Esophagus (tissue), 2 donors: ENCODE measurements around the gene OOEP. TPM values are rescaled to one million over a fixed set of nuclear protein-coding genes. Genes with fewer than 3 reads are reported as not detected.
"Not testable (repeated sequence)": the region's sequence is repeated elsewhere in the genome, so short reads cannot be mapped to it uniquely, and the experiment has no call there.

Experiments used
- H3K27ac ChIP-seq, 2 donors: one replicate each; pipeline ENCODE4 v1.5.1; 2013; ENCODE audit warnings: low read depth in 2 of 2, mild to moderate bottlenecking in 2 of 2, inconsistent platforms in 1 of 2, low read length in 1 of 2, moderate library complexity in 1 of 2
- H3K27me3 ChIP-seq, 2 donors: one replicate each; pipeline ENCODE4 v1.6.1; 2013; ENCODE audit warnings: low read length in 2 of 2, control low read depth in 1 of 2, mild to moderate bottlenecking in 1 of 2; ENCODE audit not compliant: insufficient read depth in 2 of 2, control insufficient read depth in 1 of 2
- H3K36me3 ChIP-seq, 2 donors: one replicate each; pipeline ENCODE4 v1.6.1; 2013; ENCODE audit warnings: low read length in 1 of 2; ENCODE audit not compliant: control insufficient read depth in 2 of 2, insufficient read depth in 2 of 2
- H3K4me1 ChIP-seq, 2 donors: one replicate each; pipeline ENCODE4 v1.6.1; 2013; ENCODE audit warnings: low read length in 1 of 2; ENCODE audit not compliant: control insufficient read depth in 2 of 2, insufficient read depth in 2 of 2
- H3K4me3 ChIP-seq, 2 donors: one replicate each; pipeline ENCODE4 v1.5.1; 2013; ENCODE audit warnings: low read length in 2 of 2, mild to moderate bottlenecking in 2 of 2, low read depth in 1 of 2, moderate library complexity in 1 of 2
- H3K9me3 ChIP-seq, 2 donors: one replicate each; pipeline ENCODE4 v1.6.1; 2013; ENCODE audit warnings: mild to moderate bottlenecking in 2 of 2, low read depth in 1 of 2, low read length in 1 of 2, moderate library complexity in 1 of 2; ENCODE audit not compliant: control insufficient read depth in 2 of 2, insufficient read depth in 1 of 2
- WGBS, 2 donors: extraction: QIAGEN DNeasy Blood & Tissue Kit; methylation state at CpG; one replicate each; pipeline ENCODE4 v1.1.7; 2013; 5-methylcytosine and 5-hydroxymethylcytosine counted together
- polyA plus RNA-seq, 2 donors: library from polyadenylated mRNA; stranded (reverse); fragments of 200-250 nt; gene quantifications; one replicate each; pipeline ENCODE4 v1.2.3, GENCODE V29; 2013
- donor health status: healthy with polysubstance abuse.
- donor health status: Bipolar disorder and iron deficiency.

Gene OOEP
- under 1 TPM; 0.22 to 0.34 TPM for polyA plus RNA-seq

- Histone ChIP-seq H3K27me3 (no peaks in the 10 kb centered on the region), H3K27ac (no peak within 1 kb of the TSS), H3K4me1 (no peaks in the 10 kb centered on the region), H3K4me3 (no peak within 1 kb of the TSS), H3K9me3 (peaks cover 0 to 7% of the 10 kb centered on the region in 2 donors), H3K36me3 (no peaks in the 10 kb centered on the region)
- 96% methylated on average over 36 of the region's 36 CpGs for WGBS, 2 donors
Measured at GRCh38 chr6:73369563-73369962, at the start of gene OOEP. OOEP (minus strand) TSS chr6:73369897; CDS start chr6:73369792, 105 bp downstream.

- 90 to 92% methylated on average over 11 of the region's 11 CpGs for WGBS, 2 donors
- Histone ChIP-seq H3K27me3 (no peaks in the 10 kb centered on the region), H3K4me3 (no peak overlapping the region), H3K9me3 (no peaks in the 10 kb centered on the region), H3K4me1 (no peaks in the 10 kb centered on the region), H3K36me3 (no peaks in the 10 kb centered on the region), H3K27ac (no peak overlapping the region)
Measured at GRCh38 chr6:73418081-73418741, 48.5 kb upstream of the OOEP start.

- Histone ChIP-seq H3K27me3 (no peaks in the 10 kb centered on the region), H3K36me3 (no peaks in the 10 kb centered on the region), H3K4me1 (no peaks in the 10 kb centered on the region), H3K4me3 (no peak overlapping the region), H3K9me3 (no peaks in the 10 kb centered on the region), H3K27ac (no peak overlapping the region)
- WGBS, 2 donors = 97 to 98% methylated on average over 3 of the region's 3 CpGs
Measured at GRCh38 chr6:73413102-73413501, 43.4 kb upstream of the OOEP start.

GRCh38 chr6:73409395-73409794 lies 39.7 kb upstream of the OOEP start:
- WGBS, 2 donors = 85 to 94% methylated on average over 1 of the region's 1 CpG

GRCh38 chr6:73400656-73401055 lies 31.0 kb upstream of the OOEP start:
- Histone ChIP-seq H3K4me3 (no peak overlapping the region), H3K4me1 (no peaks in the 10 kb centered on the region), H3K27ac (no peak overlapping the region), H3K36me3 (no peaks in the 10 kb centered on the region), H3K9me3 (no peaks in the 10 kb centered on the region), H3K27me3 (no peaks in the 10 kb centered on the region)

More at GRCh38 chr6:73409395-73409794, 39.7 kb upstream of the OOEP start:
- Histone ChIP-seq H3K27me3 (no peaks in the 10 kb centered on the region), H3K9me3 (no peaks in the 10 kb centered on the region), H3K27ac (no peak overlapping the region), H3K4me3 (no peak overlapping the region), H3K4me1 (no peaks in the 10 kb centered on the region), H3K36me3 (no peaks in the 10 kb centered on the region)

- H3K4me3 ChIP-seq = no peak overlapping the region
- WGBS, 2 donors = 94 to 98% methylated on average over 10 of the region's 10 CpGs
- no peaks in the 10 kb centered on the region for H3K9me3 ChIP-seq
- no peak overlapping the region for H3K27ac ChIP-seq
- no peaks in the 10 kb centered on the region for H3K27me3 ChIP-seq
- no peaks in the 10 kb centered on the region for H3K4me1 ChIP-seq
- H3K36me3 ChIP-seq = no peaks in the 10 kb centered on the region
Measured at GRCh38 chr6:73395875-73396274, 26.2 kb upstream of the OOEP start.

GRCh38 chr6:73394577-73395354 lies 25.1 kb upstream of the OOEP start, which contains the start of gene DDX43:
DDX43 (plus strand) TSS chr6:73394828; CDS start chr6:73394906, 78 bp downstream.
- H3K4me3 ChIP-seq = peak within 1 kb of the TSS in 1 of 2 donors; percentile 35
- H3K9me3 ChIP-seq = no peaks in the 10 kb centered on the region
- peak within 1 kb of the TSS in 1 of 2 donors; percentile 51 for H3K27ac ChIP-seq
- no peaks in the 10 kb centered on the region for H3K36me3 ChIP-seq
- no peaks in the 10 kb centered on the region for H3K27me3 ChIP-seq
- WGBS, 2 donors = 78 to 82% methylated on average over 54 of the region's 54 CpGs
- no peaks in the 10 kb centered on the region for H3K4me1 ChIP-seq

- H3K36me3 ChIP-seq = no peaks in the 10 kb centered on the region
- no peak overlapping the region for H3K27ac ChIP-seq
- H3K4me3 ChIP-seq = no peak overlapping the region
- no peaks in the 10 kb centered on the region for H3K4me1 ChIP-seq
- 91 to 92% methylated on average over 3 of the region's 3 CpGs for WGBS, 2 donors
- H3K9me3 ChIP-seq = no peaks in the 10 kb centered on the region
- no peaks in the 10 kb centered on the region for H3K27me3 ChIP-seq
Measured at GRCh38 chr6:73393278-73393677, 23.6 kb upstream of the OOEP start.

GRCh38 chr6:73392188-73392587 lies 22.5 kb upstream of the OOEP start:
- H3K4me3 ChIP-seq, H3K27ac ChIP-seq, H3K27me3 ChIP-seq, H3K36me3 ChIP-seq, H3K4me1 ChIP-seq, H3K9me3 ChIP-seq: not testable (repeated sequence)
- 63 to 76% methylated on average over 4 of the region's 4 CpGs for WGBS, 2 donors
